GM12874 (cell line): ENCODE results near the gene GGT5.

Experiments
- CTCF ChIP-seq: IDR thresholded peaks from 2 replicates; pipeline ENCODE4 v1.5.1; 2011; ENCODE audit warnings: low read depth, mild to moderate bottlenecking, control low read depth, low read length, moderate library complexity; ENCODE audit not compliant: insufficient read depth

The GGT5 gene

GRCh38 chr22:24186352-24186740 is 58.5 kb downstream of the GGT5 start:
- no peak for TF ChIP-seq CTCF

GRCh38 chr22:24185501-24186351 is 59.2 kb downstream of the GGT5 start:
- no peak for TF ChIP-seq CTCF

GRCh38 chr22:24185001-24185500 is 59.8 kb downstream of the GGT5 start:
- TF ChIP-seq CTCF, result no peak

GRCh38 chr22:24184057-24184798 is 60.7 kb downstream of the GGT5 start:
- no peak for TF ChIP-seq CTCF

GRCh38 chr22:24183321-24184031 is 61.4 kb downstream of the GGT5 start:
- TF ChIP-seq CTCF, result no peak

GRCh38 chr22:24181996-24182899 is 62.6 kb downstream of the GGT5 start:
- no peak for TF ChIP-seq CTCF
